Stomach smooth muscle (tissue), 2 donors: Measurements from ENCODE around the gene STRIP2.

Experiments used
- H3K27ac ChIP-seq: one replicate; pipeline ENCODE4 v1.7.0; 2013; ENCODE audit warnings: mild to moderate bottlenecking, low read length, inconsistent platforms
- H3K27me3 ChIP-seq, 2 donors: one replicate each; pipeline ENCODE4 v1.7.0; 2013; ENCODE audit warnings: low read length in 2 of 2; ENCODE audit not compliant: insufficient read depth in 2 of 2, control insufficient read depth in 1 of 2
- H3K36me3 ChIP-seq, 2 donors: one replicate each; pipeline ENCODE4 v1.7.0; 2013; ENCODE audit warnings: low read length in 2 of 2; ENCODE audit not compliant: control insufficient read depth in 2 of 2, insufficient read depth in 2 of 2
- H3K4me1 ChIP-seq: one replicate; pipeline ENCODE4 v1.7.0; 2013; ENCODE audit warnings: low read length; ENCODE audit not compliant: control insufficient read depth, insufficient read depth
- H3K4me3 ChIP-seq, 2 donors: one replicate each; pipeline ENCODE4 v1.7.0; 2013; ENCODE audit warnings: low read length in 2 of 2
- H3K9ac ChIP-seq, 2 donors: one replicate each; pipeline ENCODE4 v1.7.0; 2013; ENCODE audit warnings: low read length in 2 of 2, mild to moderate bottlenecking in 1 of 2
- H3K9me3 ChIP-seq, 2 donors: one replicate each; pipeline ENCODE4 v1.7.0; 2013; ENCODE audit warnings: low read length in 2 of 2; ENCODE audit not compliant: control insufficient read depth in 2 of 2
- donor health status: healthy.
- donor health status: Pancreatic carcinoma.

Gene STRIP2

GRCh38 chr7:129423700-129424410, 10.4 kb upstream of the STRIP2 start:
- Histone ChIP-seq H3K27ac (no peak overlapping the region), H3K4me1 (no peaks in the 10 kb centered on the region), H3K27me3 (no peaks in the 10 kb centered on the region), H3K9ac (no peak overlapping the region), H3K36me3 (peaks cover 16 to 17% of the 10 kb centered on the region in 2 donors), H3K9me3 (no peaks in the 10 kb centered on the region), H3K4me3 (no peak overlapping the region)

GRCh38 chr7:129426482-129426881, 7.8 kb upstream of the STRIP2 start:
- H3K27me3 ChIP-seq: no peaks in the 10 kb centered on the region
- no peak overlapping the region for H3K4me3 ChIP-seq
- H3K9ac ChIP-seq: no peak overlapping the region
- no peaks in the 10 kb centered on the region for H3K9me3 ChIP-seq
- peaks cover 16 to 17% of the 10 kb centered on the region in 2 donors for H3K36me3 ChIP-seq
- H3K4me1 ChIP-seq: no peaks in the 10 kb centered on the region
- H3K27ac ChIP-seq: no peak overlapping the region

- H3K27ac ChIP-seq: no peak overlapping the region
- peaks cover 15 to 17% of the 10 kb centered on the region in 2 donors for H3K36me3 ChIP-seq
- no peaks in the 10 kb centered on the region for H3K4me1 ChIP-seq
- no peak overlapping the region for H3K4me3 ChIP-seq
- H3K27me3 ChIP-seq: peaks cover under 1 to 4% of the 10 kb centered on the region in 2 donors
- no peak overlapping the region for H3K9ac ChIP-seq
- no peaks in the 10 kb centered on the region for H3K9me3 ChIP-seq
Measured at GRCh38 chr7:129427526-129428045, 6.6 kb upstream of the STRIP2 start.

GRCh38 chr7:129431911-129432643, 2.2 kb upstream of the STRIP2 start:
- no peak overlapping the region for H3K4me3 ChIP-seq
- H3K9ac ChIP-seq: no peak overlapping the region
- H3K27me3 ChIP-seq: peaks cover 12 to 16% of the 10 kb centered on the region in 2 donors
- peaks cover 0 to 4% of the 10 kb centered on the region in 2 donors for H3K36me3 ChIP-seq
- H3K4me1 ChIP-seq: peaks cover 15% of the 10 kb centered on the region
- no peaks in the 10 kb centered on the region for H3K9me3 ChIP-seq
- no peak overlapping the region for H3K27ac ChIP-seq

- H3K4me3 ChIP-seq: peak overlapping the region; percentile 81 to 90
- no peaks in the 10 kb centered on the region for H3K9me3 ChIP-seq
- peaks cover 15% of the 10 kb centered on the region for H3K4me1 ChIP-seq
- H3K27ac ChIP-seq: no peak overlapping the region
- peaks cover 12 to 16% of the 10 kb centered on the region in 2 donors for H3K27me3 ChIP-seq
- no peaks in the 10 kb centered on the region for H3K36me3 ChIP-seq
- peak overlapping the region; percentile 54 to 68 for H3K9ac ChIP-seq
Measured at GRCh38 chr7:129434675-129435318, 565 bp downstream of the STRIP2 start.

GRCh38 chr7:129435414-129435829, 1.2 kb downstream of the STRIP2 start:
- peak overlapping the region in 1 of 2 donors; percentile 90 for H3K4me3 ChIP-seq
- peaks cover 15% of the 10 kb centered on the region for H3K4me1 ChIP-seq
- no peak overlapping the region for H3K9ac ChIP-seq
- no peaks in the 10 kb centered on the region for H3K9me3 ChIP-seq
- no peaks in the 10 kb centered on the region for H3K36me3 ChIP-seq
- no peak overlapping the region for H3K27ac ChIP-seq
- H3K27me3 ChIP-seq: peaks cover 14 to 16% of the 10 kb centered on the region in 2 donors

GRCh38 chr7:129436335-129436923, 2.2 kb downstream of the STRIP2 start:
- Histone ChIP-seq H3K4me3 (no peak overlapping the region), H3K4me1 (peaks cover 15% of the 10 kb centered on the region), H3K27ac (no peak overlapping the region), H3K9me3 (no peaks in the 10 kb centered on the region), H3K9ac (no peak overlapping the region), H3K27me3 (peaks cover 14 to 16% of the 10 kb centered on the region in 2 donors), H3K36me3 (no peaks in the 10 kb centered on the region)

- Histone ChIP-seq H3K27ac (no peak overlapping the region), H3K27me3 (peaks cover 10 to 16% of the 10 kb centered on the region in 2 donors), H3K9ac (no peak overlapping the region), H3K36me3 (no peaks in the 10 kb centered on the region), H3K4me1 (peaks cover 15% of the 10 kb centered on the region), H3K4me3 (no peak overlapping the region), H3K9me3 (no peaks in the 10 kb centered on the region)
Measured at GRCh38 chr7:129437190-129437589, 3.0 kb downstream of the STRIP2 start.

GRCh38 chr7:129438281-129438838, 4.1 kb downstream of the STRIP2 start:
- H3K4me3 ChIP-seq: no peak overlapping the region
- H3K36me3 ChIP-seq: no peaks in the 10 kb centered on the region
- H3K9me3 ChIP-seq: no peaks in the 10 kb centered on the region
- peaks cover 6 to 8% of the 10 kb centered on the region in 2 donors for H3K27me3 ChIP-seq
- peaks cover 18% of the 10 kb centered on the region for H3K4me1 ChIP-seq
- H3K9ac ChIP-seq: no peak overlapping the region
- H3K27ac ChIP-seq: no peak overlapping the region
